Tibial nerve (tissue), 3 donors: ENCODE data around the gene GMPPA.

ENCODE experiments used
- CTCF ChIP-seq, 5 experiments: fragments of 200-600 bp in 3 of 5; fragments of 450-650 bp in 2 of 5; sonication (generic) in 3 of 5; IDR thresholded peaks; one replicate each; pipeline ENCODE4 v1.5.1; 2016 to 2019; ENCODE audit warnings: antibody characterized with exemption in 5 of 5, mild to moderate bottlenecking in 3 of 5, moderate library complexity in 2 of 5
- POLR2A ChIP-seq, 2 donors: fragments of 450-650 bp; IDR thresholded peaks; one replicate each; pipeline ENCODE4 v1.6.1; 2017; ENCODE audit warnings: antibody characterized with exemption in 2 of 2, mild to moderate bottlenecking in 2 of 2, moderate library complexity in 2 of 2

DNA sequence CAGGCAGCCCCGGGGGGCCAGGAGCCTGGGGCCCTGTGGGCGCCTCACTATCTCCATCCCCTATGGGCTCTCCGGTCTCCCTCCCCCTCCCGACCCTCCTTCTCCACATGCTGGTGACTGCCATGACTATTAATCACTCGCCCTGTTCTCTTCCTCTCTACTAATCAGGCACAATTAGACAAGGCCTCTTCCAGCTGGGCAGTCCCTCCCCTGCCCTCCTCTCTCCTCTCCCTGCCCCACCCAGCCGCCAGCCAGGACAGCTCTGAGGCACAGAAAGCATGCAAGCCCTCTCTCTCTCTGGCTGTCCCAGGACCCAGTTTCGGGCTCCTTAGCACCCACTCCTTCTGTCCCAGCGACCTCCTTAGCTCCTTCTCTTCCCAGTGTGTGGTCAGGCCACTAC, 21.4 kb downstream of the GMPPA start:
- TF ChIP-seq POLR2A (IDR thresholded peaks at IDR 0.05) (no peak), CTCF (IDR thresholded peaks at IDR 0.05) (no peak)
